CD14-positive monocyte (primary cell): Measurements from ENCODE around the gene PSPH. TPM values are rescaled to one million over a fixed set of nuclear protein-coding genes. Genes with fewer than 3 reads are reported as not detected.

ENCODE experiments used
- DNase-seq, 3 donors: peaks; one replicate each; pipeline ENCODE4 v3.0.0-alpha.2; 2011 to 2022
- H2AFZ ChIP-seq: 2 replicates; pipeline ENCODE4 v1.6.0; 2012; ENCODE audit warnings: mild to moderate bottlenecking, low read depth, low read length, inconsistent platforms; ENCODE audit not compliant: insufficient read depth, poor library complexity, severe bottlenecking
- H3K27ac ChIP-seq, 2 donors: 1 replicate in 1 of 2; 2 replicates in 1 of 2; pipeline ENCODE4 v1.5.1; 2012 to 2013; ENCODE audit warnings: low read length in 2 of 2, control low read depth in 1 of 2, inconsistent platforms in 1 of 2, low read depth in 1 of 2, mild to moderate bottlenecking in 1 of 2
- H3K27me3 ChIP-seq, 2 donors: one replicate each; pipeline versions ENCODE4 v1.6.0 to v1.6.1; 2011 to 2013; ENCODE audit warnings: low read length in 2 of 2; ENCODE audit not compliant: control insufficient read depth in 2 of 2, insufficient read depth in 2 of 2
- H3K36me3 ChIP-seq, 2 donors: replicated peaks in 1 of 2; 1 replicate in 1 of 2; 2 replicates in 1 of 2; pipeline versions ENCODE4 v1.5.1 to v1.6.1; 2012 to 2013; ENCODE audit warnings: low read length in 2 of 2, control low read depth in 1 of 2, inconsistent platforms in 1 of 2, mild to moderate bottlenecking in 1 of 2; ENCODE audit not compliant: insufficient read depth in 2 of 2, control insufficient read depth in 1 of 2
- H3K4me1 ChIP-seq, 2 donors: 1 replicate in 1 of 2; 2 replicates in 1 of 2; pipeline versions ENCODE4 v1.5.1 to v1.6.1; 2012 to 2013; ENCODE audit warnings: low read length in 2 of 2, control low read depth in 1 of 2, inconsistent platforms in 1 of 2, mild to moderate bottlenecking in 1 of 2, moderate library complexity in 1 of 2; ENCODE audit not compliant: insufficient read depth in 2 of 2, control insufficient read depth in 1 of 2
- H3K4me2 ChIP-seq: replicated peaks from 2 replicates; pipeline ENCODE3; 2012; ENCODE audit warnings: low read length, moderate library complexity, mild to moderate bottlenecking; ENCODE audit not compliant: poor library complexity, severe bottlenecking; ENCODE audit errors: extremely low read depth
- H3K4me3 ChIP-seq, 3 experiments: fragments of 200-600 bp in 1 of 3; sonication (generic) in 1 of 3; replicated peaks in 1 of 3; 1 replicate in 2 of 3; 2 replicates in 1 of 3; pipeline ENCODE4 v1.5.1; 2011 to 2013; ENCODE audit warnings: low read length in 3 of 3, mild to moderate bottlenecking in 3 of 3, control low read depth in 2 of 3, low read depth in 2 of 3, inconsistent platforms in 1 of 3, moderate library complexity in 1 of 3
- H3K79me2 ChIP-seq: 2 replicates; pipeline ENCODE4 v1.6.0; 2012; ENCODE audit warnings: mild to moderate bottlenecking, control low read depth, inconsistent platforms, low read length, moderate library complexity; ENCODE audit not compliant: insufficient read depth
- H3K9ac ChIP-seq: 2 replicates; pipeline ENCODE4 v1.6.0; 2017; ENCODE audit warnings: low read length, mild to moderate bottlenecking; ENCODE audit not compliant: insufficient read depth, poor library complexity, severe bottlenecking
- H3K9me3 ChIP-seq, 2 donors: replicated peaks in 1 of 2; 1 replicate in 1 of 2; 2 replicates in 1 of 2; pipeline versions ENCODE4 v1.5.1 to v1.6.1; 2012 to 2013; ENCODE audit warnings: low read length in 2 of 2, control low read depth in 1 of 2; ENCODE audit not compliant: control insufficient read depth in 1 of 2, insufficient read depth in 1 of 2
- H4K20me1 ChIP-seq: 2 replicates; pipeline ENCODE4 v1.6.0; 2012; ENCODE audit warnings: mild to moderate bottlenecking, low read length, control low read depth, moderate library complexity; ENCODE audit not compliant: insufficient read depth
- H3K27ac Mint-ChIP-seq, 7 donors: one replicate each; pipeline ENCODE4 v1.8.0; 2020; ENCODE audit warnings: mild to moderate bottlenecking in 7 of 7, mixed read lengths in 7 of 7, moderate library complexity in 6 of 7, inconsistent platforms in 2 of 7
- H3K27me3 Mint-ChIP-seq, 3 donors: one replicate each; pipeline ENCODE4 v1.8.0; 2021 to 2022; ENCODE audit warnings: low read depth in 3 of 3, mild to moderate bottlenecking in 3 of 3, mixed read lengths in 3 of 3, moderate library complexity in 3 of 3, inconsistent platforms in 1 of 3
- H3K36me3 Mint-ChIP-seq, 2 donors: one replicate each; pipeline ENCODE4 v1.8.0; 2020; ENCODE audit warnings: mixed read lengths in 2 of 2, inconsistent platforms in 1 of 2, mild to moderate bottlenecking in 1 of 2
- H3K4me1 Mint-ChIP-seq: one replicate; pipeline ENCODE4 v1.8.0; 2020; ENCODE audit warnings: mild to moderate bottlenecking, mixed read lengths
- H3K4me3 Mint-ChIP-seq, 2 donors: one replicate each; pipeline ENCODE4 v1.8.0; 2020; ENCODE audit warnings: mild to moderate bottlenecking in 2 of 2, mixed read lengths in 2 of 2, moderate library complexity in 1 of 2
- H3K9me3 Mint-ChIP-seq, 7 donors: one replicate each; pipeline ENCODE4 v1.8.0; 2020 to 2022; ENCODE audit warnings: mixed read lengths in 7 of 7, mild to moderate bottlenecking in 6 of 7, moderate library complexity in 6 of 7, inconsistent platforms in 2 of 7
- WGBS: methylation state at CpG from one replicate; pipeline ENCODE4 v1.1.5; 2013; ENCODE audit warnings: missing lambda C conversion rate; ENCODE audit not compliant: insufficient coverage; 5-methylcytosine and 5-hydroxymethylcytosine counted together
- intact Hi-C, 2 donors: fragments of 100-400 bp; cut with micrococcal nuclease; formaldehyde crosslinking; loops; one replicate each; pipeline versions ENCODE4 v1.15.0 to v1.15.1; 2023
- polyA plus RNA-seq, 3 donors: library from polyadenylated mRNA; depleted of rRNA in 1 of 3; unstranded in 2 of 3; stranded (reverse) in 1 of 3; fragments of 300-500 nt in 2 of 3; fragments of >200 nt in 1 of 3; fragmentation: Illumina TruSeq in 2 of 3; gene quantifications; 1 replicate in 2 of 3; 2 replicates in 1 of 3; pipeline ENCODE4 v1.2.3, GENCODE V29; 2012 to 2021
- TF ChIP-seq, protein P1 (sequence below): fragments of 200-600 bp; IDR thresholded peaks from one replicate; pipeline ENCODE4 v1.8.0; 2022; ENCODE audit warnings: antibody characterized with exemption, mild to moderate bottlenecking

The PSPH gene
- polyA plus RNA-seq, 3 donors = 1.7 to 6.7 (median 5.3) TPM

DNA sequence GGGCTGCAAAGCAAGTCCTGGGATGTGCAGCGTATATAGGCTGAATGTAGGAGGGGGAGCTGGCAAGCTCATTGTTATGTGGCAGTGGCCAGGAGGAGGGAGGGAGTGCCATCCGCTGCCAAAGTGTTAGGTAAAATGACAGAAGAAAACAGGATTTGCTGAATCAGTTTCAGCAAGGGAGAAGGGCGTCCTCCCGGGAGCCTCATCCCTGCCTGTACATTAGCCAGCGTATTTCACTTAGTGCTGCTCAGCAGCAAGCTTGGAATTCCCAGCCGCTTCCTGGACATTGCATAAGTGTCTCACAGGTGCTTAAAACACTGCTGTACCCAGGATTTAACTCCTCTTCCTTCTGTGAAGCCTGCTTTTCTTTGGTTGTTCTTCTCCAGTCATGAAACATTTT, 84.4 kb downstream of the PSPH start:
- Histone ChIP-seq H4K20me1 (peaks cover 43% of the 10 kb centered on the region), H3K27ac (peak overlapping the region in 1 of 2 donors; percentile 16), H3K27me3 (peaks cover 0 to 5% of the 10 kb centered on the region in 2 donors), H3K4me3 (no peak overlapping the region), H3K9ac (no peak overlapping the region), H3K4me2 (no peak overlapping the region), H3K9me3 (no peaks in the 10 kb centered on the region), H3K36me3 (peaks cover 9 to 24% of the 10 kb centered on the region in 2 donors), H3K79me2 (peaks cover 62% of the 10 kb centered on the region), H2AFZ (no peak overlapping the region), H3K4me1 (peaks cover 18% of the 10 kb centered on the region in 2 donors)
- Mint-ChIP-seq H3K4me1 (peaks cover 26% of the 10 kb centered on the region), H3K27me3 (peaks cover 0 to 9% (median 7%) of the 10 kb centered on the region in 3 donors), H3K9me3 (no peaks in the 10 kb centered on the region), H3K4me3 (no peak overlapping the region), H3K27ac (peak overlapping the region in 4 of 7 donors; percentile 3 to 54 (median 48)), H3K36me3 (peaks cover 26 to 34% of the 10 kb centered on the region in 2 donors)
- DNase-seq = no peak
- 82% methylated on average over 6 of the region's 6 CpGs for WGBS
- TF ChIP-seq, protein P1, sequence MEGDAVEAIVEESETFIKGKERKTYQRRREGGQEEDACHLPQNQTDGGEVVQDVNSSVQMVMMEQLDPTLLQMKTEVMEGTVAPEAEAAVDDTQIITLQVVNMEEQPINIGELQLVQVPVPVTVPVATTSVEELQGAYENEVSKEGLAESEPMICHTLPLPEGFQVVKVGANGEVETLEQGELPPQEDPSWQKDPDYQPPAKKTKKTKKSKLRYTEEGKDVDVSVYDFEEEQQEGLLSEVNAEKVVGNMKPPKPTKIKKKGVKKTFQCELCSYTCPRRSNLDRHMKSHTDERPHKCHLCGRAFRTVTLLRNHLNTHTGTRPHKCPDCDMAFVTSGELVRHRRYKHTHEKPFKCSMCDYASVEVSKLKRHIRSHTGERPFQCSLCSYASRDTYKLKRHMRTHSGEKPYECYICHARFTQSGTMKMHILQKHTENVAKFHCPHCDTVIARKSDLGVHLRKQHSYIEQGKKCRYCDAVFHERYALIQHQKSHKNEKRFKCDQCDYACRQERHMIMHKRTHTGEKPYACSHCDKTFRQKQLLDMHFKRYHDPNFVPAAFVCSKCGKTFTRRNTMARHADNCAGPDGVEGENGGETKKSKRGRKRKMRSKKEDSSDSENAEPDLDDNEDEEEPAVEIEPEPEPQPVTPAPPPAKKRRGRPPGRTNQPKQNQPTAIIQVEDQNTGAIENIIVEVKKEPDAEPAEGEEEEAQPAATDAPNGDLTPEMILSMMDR = no peak
- intact Hi-C loops = loop anchor here in 1 of 2 donors (10.0 kb wide), 1 partner anchor 372 kb away; no protein-coding TSS in a partner anchor

DNA sequence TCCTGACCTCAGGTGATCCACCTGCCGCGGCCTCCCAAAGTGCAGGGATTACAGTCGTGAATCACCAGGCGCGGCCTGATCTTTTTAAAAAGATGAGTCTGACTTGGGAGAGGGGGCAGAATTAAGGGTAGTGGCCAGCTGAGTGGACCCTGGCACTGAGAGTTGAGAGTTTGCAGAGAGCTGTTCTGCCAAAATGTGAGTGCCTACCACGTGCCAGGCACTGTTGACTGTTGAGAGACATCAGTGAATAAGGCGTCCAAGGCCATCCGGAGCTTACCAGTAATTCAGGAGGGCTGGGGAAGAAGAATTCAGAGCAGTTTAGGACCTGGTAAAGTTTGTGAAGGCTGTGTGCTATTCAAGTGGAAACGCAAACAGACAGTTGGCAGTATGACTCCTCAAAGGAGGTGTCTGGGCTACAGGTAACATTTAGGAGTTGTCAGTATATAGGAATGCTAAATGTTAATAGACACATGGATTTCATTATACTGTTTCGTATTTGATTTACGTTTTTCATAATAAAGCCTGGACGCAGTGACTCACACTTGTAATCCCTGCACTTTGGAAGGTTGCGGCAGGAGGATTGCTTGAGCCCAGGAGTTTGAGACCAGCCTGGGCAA, 85.3 kb downstream of the PSPH start:
- TF ChIP-seq, protein P1 = no peak
- Histone ChIP-seq H3K4me2 (peak overlapping the region; percentile 80), H3K9ac (no peak overlapping the region)

More for the DNA sequence above, 85.3 kb downstream of the PSPH start:
- Mint-ChIP-seq H3K36me3 (peaks cover 26 to 34% of the 10 kb centered on the region in 2 donors), H3K4me3 (peak overlapping the region in 1 of 2 donors; percentile 12), H3K4me1 (peaks cover 23% of the 10 kb centered on the region), H3K9me3 (no peaks in the 10 kb centered on the region), H3K27me3 (peaks cover 0 to 9% (median 7%) of the 10 kb centered on the region in 3 donors), H3K27ac (peak overlapping the region in 6 of 7 donors; percentile 30 to 97 (median 64))
- no peak overlapping the region for H2AFZ ChIP-seq
- H4K20me1 ChIP-seq = peaks cover 33% of the 10 kb centered on the region
- H3K4me3 ChIP-seq = no peak overlapping the region
- no peak for DNase-seq
- H3K79me2 ChIP-seq = peaks cover 53% of the 10 kb centered on the region
- H3K27me3 ChIP-seq = peaks cover 0 to 5% of the 10 kb centered on the region in 2 donors
- no peaks in the 10 kb centered on the region for H3K9me3 ChIP-seq
- peaks cover 9 to 24% of the 10 kb centered on the region in 2 donors for H3K36me3 ChIP-seq
- H3K4me1 ChIP-seq = peaks cover 18% of the 10 kb centered on the region in 2 donors
- 96% methylated on average over 9 of the region's 13 CpGs for WGBS
- peak overlapping the region in 1 of 2 donors; percentile 92 for H3K27ac ChIP-seq
- intact Hi-C loops = loop anchor here in 1 of 2 donors (10.0 kb wide), 1 partner anchor 371 kb away; no protein-coding TSS in a partner anchor
